HG03571 (cell line): Measurements from ENCODE around the gene EIF5AL1.
"Not testable (repeated sequence)": the region's sequence is repeated elsewhere in the genome, so short reads cannot be mapped to it uniquely, and the experiment has no call there.

Experiments
- ATAC-seq: cut with Tn5 transposase; IDR thresholded peaks from one replicate; pipeline ENCODE4 v1.9.1; 2021; ENCODE audit not compliant: unreplicated experiment

Gene EIF5AL1

GRCh38 chr10:79509306-79509933 lies 2.9 kb upstream of the EIF5AL1 start:
- ATAC-seq = not testable (repeated sequence)

GRCh38 chr10:79509934-79510508 lies 2.3 kb upstream of the EIF5AL1 start:
- not testable (repeated sequence) for ATAC-seq

GRCh38 chr10:79516532-79517205 lies 4.3 kb downstream of the EIF5AL1 start:
- not testable (repeated sequence) for ATAC-seq

GRCh38 chr10:79517567-79517966 lies 5.2 kb downstream of the EIF5AL1 start:
- not testable (repeated sequence) for ATAC-seq

- not testable (repeated sequence) for ATAC-seq
These were observed 9.4 kb downstream of the EIF5AL1 start for GRCh38 chr10:79521751-79522150.

- ATAC-seq = not testable (repeated sequence)
These were observed 10.1 kb downstream of the EIF5AL1 start for GRCh38 chr10:79522464-79522863.

- ATAC-seq = not testable (repeated sequence)
These were observed 11.0 kb downstream of the EIF5AL1 start for GRCh38 chr10:79523157-79523853.

GRCh38 chr10:79525049-79525710 lies 12.8 kb downstream of the EIF5AL1 start:
- peak; percentile 97 for ATAC-seq

- ATAC-seq = not testable (repeated sequence)
These were observed 15.9 kb downstream of the EIF5AL1 start for GRCh38 chr10:79528261-79528660.

- ATAC-seq = not testable (repeated sequence)
These were observed 21.0 kb downstream of the EIF5AL1 start for GRCh38 chr10:79533142-79533902.

- ATAC-seq = not testable (repeated sequence)
These were observed 21.5 kb downstream of the EIF5AL1 start for GRCh38 chr10:79533903-79534175.

- ATAC-seq = not testable (repeated sequence)
These were observed 26.0 kb downstream of the EIF5AL1 start for GRCh38 chr10:79538311-79538710.

GRCh38 chr10:79540930-79541329 lies 28.6 kb downstream of the EIF5AL1 start:
- ATAC-seq = peak; percentile 82

GRCh38 chr10:79542626-79543025 lies 30.3 kb downstream of the EIF5AL1 start:
- ATAC-seq = no peak

- not testable (repeated sequence) for ATAC-seq
These were observed 32.1 kb downstream of the EIF5AL1 start for GRCh38 chr10:79544408-79544807.

- not testable (repeated sequence) for ATAC-seq
These were observed 32.8 kb downstream of the EIF5AL1 start for GRCh38 chr10:79544926-79545659.

GRCh38 chr10:79547128-79547527 lies 34.8 kb downstream of the EIF5AL1 start:
- not testable (repeated sequence) for ATAC-seq

GRCh38 chr10:79547973-79548372 lies 35.6 kb downstream of the EIF5AL1 start:
- ATAC-seq = no peak

GRCh38 chr10:79552143-79552542 lies 39.8 kb downstream of the EIF5AL1 start:
- no peak for ATAC-seq
